Measurements from ENCODE around the gene TOMM40.

The TOMM40 gene

DNA sequence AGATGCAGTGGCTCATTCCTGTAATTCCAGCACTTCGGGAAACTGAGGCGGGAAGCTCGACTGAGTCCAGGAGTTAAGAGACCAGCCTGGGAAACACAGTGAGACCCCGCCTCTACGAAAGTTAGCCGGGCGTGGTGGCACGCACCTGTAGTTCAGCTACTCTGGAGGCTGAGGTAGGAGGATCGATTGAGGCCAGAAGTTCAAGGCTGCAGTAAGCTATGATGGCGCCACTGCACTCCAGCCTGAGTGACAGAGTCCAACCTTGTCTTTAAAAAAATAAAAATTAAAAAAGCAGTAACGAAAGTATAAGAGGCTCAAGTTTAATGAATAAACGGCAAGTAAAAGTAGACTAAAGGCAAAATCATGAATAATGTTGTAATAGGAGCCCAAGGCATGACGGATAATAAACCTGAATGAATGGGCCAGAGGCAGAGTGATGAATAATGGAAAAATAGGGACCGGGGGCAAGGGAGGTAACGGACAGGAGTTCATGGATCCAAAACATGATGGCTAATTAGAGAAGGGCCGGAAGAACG is 1.2 kb upstream of the TOMM40 start:
- FAIRE-seq, result no peak
- DNase-seq (ENCODE audit: insufficient read length, low spot score), result no peak
- TF ChIP-seq CTCF (IDR thresholded peaks at IDR 0.05; ENCODE audit: insufficient read depth, missing control alignments), result no peak

DNA sequence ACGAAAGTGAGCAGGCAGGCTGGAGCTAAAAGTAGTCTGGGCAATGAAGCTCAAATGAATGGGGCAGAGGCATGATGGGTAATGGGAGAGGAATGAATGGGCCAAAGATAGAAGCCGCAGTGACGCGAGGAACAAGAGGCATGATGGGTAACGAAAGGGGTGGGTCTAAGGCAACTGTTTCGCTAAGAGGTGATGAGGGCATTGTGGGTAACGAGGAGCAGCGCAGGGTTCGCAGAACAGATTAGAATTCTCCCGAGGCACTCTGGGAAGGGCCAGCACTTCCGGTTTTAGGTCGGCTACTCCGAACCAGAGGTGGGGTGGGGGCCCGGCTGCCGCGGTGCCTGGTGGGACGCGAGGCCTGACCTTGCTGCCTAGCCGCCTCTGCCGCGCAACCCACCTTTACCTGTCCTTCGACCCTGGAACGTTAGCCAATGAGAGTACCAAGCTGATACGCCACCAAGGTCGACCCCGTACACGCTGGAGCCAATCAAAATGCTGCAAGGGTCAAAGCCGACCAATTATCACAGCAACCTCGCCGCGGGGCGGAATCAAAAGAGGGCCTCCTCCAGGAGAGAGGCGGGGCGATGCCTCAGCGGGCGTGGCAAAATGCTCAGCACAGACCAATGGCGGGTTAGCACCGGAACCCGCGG is 563 bp upstream of the TOMM40 start:
- DNase-seq (ENCODE audit: insufficient read length, low spot score) (peak; percentile 79), FAIRE-seq (peak; percentile 77)
- no peak for TF ChIP-seq CTCF (IDR thresholded peaks at IDR 0.05; ENCODE audit: insufficient read depth, missing control alignments)

GRCh38 chr19:44892932-44893331 is 1.9 kb downstream of the TOMM40 start:
- DNase-seq (ENCODE audit: insufficient read length, low spot score) (no peak), FAIRE-seq (no peak)
- no peak for TF ChIP-seq CTCF (IDR thresholded peaks at IDR 0.05; ENCODE audit: insufficient read depth, missing control alignments)

DNA sequence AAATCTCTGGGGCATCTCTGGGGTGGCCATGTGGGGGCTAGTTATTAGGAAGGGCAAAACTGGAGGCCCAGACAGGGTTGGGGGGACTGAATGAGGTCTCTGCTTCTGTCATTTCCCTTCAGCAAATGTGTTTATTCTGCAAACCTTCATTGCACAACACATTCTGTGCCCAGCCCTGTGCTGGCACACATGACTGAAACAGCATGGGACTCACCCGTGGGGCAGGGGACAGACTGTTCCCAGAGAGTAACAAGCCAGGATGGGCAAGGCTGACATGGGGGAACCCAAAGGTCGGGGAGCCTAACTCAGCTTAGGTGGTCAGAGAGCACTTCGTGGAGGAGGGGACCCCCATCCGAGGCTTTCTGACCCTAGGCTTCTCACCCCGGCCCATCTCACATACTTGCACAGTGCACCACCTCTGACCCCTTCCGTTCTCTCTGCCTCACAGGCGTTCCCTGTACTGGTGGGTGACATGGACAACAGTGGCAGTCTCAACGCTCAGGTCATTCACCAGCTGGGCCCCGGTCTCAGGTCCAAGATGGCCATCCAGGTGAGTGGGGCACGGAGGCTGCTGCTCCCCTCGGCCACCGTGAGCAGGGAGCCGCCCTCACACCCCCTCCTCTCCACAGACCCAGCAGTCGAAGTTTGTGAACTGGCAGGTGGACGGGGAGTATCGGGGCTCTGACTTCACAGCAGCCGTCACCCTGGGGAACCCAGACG is 2.4 kb downstream of the TOMM40 start:
- DNase-seq (ENCODE audit: insufficient read length, low spot score), result no peak
- no peak for FAIRE-seq
- no peak for TF ChIP-seq CTCF (IDR thresholded peaks at IDR 0.05; ENCODE audit: insufficient read depth, missing control alignments)

DNA sequence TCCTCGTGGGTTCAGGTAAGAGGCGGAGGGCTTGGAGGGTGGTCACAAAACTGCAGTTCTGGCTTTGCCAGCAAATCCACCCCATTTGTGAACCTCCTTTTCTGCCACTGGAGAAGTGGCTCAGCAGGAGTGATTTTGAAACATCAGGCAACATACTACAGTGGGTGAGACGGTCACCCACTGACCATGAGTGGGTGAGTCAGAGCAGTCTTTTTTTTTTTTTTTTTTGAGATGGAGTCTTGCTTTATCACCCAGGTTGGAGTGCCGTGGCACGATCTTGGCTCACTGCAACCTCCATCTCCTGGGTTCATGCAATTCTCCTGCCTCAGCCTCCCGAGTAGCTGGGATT is 3.0 kb downstream of the TOMM40 start:
- no peak for FAIRE-seq
- DNase-seq (ENCODE audit: insufficient read length, low spot score), result no peak
- TF ChIP-seq CTCF (IDR thresholded peaks at IDR 0.05; ENCODE audit: insufficient read depth, missing control alignments), result no peak

- TF ChIP-seq CTCF (IDR thresholded peaks at IDR 0.05; ENCODE audit: insufficient read depth, missing control alignments), result no peak
- DNase-seq (ENCODE audit: insufficient read length, low spot score) (no peak), FAIRE-seq (no peak)
Measured at GRCh38 chr19:44894946-44895345, 3.9 kb downstream of the TOMM40 start.

DNA sequence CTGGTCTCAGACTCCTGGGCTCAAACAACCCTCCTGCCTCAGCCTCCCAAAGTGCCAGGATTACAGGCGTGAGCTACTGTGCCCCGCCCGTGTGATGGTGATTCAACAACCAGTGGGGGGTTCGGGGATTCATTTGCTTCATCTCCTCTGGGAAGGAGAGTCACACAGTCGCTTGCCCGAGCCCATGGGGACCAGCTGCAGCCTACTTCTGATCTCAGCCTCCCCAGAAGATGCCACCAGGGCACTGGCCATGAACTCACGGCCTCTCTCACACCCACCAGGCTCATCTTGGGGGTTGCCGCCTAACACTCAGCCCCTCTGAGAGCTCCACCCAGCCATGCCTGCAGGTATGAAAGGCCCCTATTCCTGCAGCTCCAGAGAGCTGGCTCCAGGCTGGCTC is 6.8 kb downstream of the TOMM40 start:
- FAIRE-seq, result no peak
- no peak for DNase-seq (ENCODE audit: insufficient read length, low spot score)
- no peak for TF ChIP-seq CTCF (IDR thresholded peaks at IDR 0.05; ENCODE audit: insufficient read depth, missing control alignments)

Measured in D721Med (cell line).